HTR-8/SVneo (cell line): Measurements from ENCODE around the gene CAMK4.
"Not testable (repeated sequence)": the region's sequence is repeated elsewhere in the genome, so short reads cannot be mapped to it uniquely, and the experiment has no call there.

ENCODE experiments used
- DNase-seq: peaks from one replicate; pipeline ENCODE4 v3.0.0; 2011; ENCODE audit warnings: low spot score, mixed read lengths; ENCODE audit not compliant: insufficient read length
- FAIRE-seq: peaks from 2 replicates; lab custom pipeline; 2011; peaks lifted over from hg19 to GRCh38; lab: Jason Lieb, UNC

The CAMK4 gene

DNA sequence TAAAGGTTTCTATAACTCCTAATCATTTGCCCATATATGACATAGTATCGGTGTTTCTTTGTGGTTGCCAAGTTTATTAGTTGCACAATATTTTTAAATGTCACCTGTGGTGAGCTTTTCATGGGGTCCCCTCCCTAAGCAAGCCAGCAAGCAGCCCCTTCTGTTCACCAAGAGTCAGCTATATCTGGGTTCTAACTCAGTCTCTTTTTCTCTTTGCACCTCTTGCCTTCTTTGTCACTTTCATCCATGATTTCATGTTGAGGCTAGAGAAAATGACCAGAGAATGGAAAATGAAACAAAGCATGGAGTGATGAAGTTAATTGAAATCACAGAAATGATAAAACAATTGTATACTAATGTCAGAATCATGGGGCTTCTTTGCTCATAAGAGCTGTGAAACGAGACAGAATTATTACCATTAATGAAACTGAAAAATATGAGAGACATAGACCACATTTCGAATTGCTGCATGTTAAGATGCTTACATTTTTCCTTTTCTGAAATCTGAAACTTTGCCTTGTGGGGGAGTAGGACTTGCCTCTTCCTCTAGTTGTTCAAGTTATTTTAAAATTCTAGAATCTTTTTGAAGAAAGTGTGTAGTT lies 75.7 kb downstream of the CAMK4 start:
- FAIRE-seq (no peak), DNase-seq (no peak)

DNA sequence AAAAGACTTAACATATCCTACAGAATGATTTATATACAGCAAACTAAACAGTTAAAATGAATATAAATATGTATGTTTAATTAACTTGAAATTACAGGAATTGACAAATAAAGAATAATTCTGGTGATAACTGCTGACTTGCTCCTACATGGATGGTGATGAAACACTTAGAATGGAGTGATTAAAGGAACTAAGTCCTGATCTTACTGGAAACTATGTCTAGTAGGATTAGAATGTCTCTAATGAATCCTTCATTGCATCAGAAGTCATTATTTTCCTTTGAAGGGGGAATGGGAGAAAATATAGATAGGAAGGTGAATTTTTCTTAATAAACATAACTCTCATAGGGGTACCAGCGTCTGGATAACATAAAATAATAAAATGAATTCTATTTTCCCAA lies 77.1 kb downstream of the CAMK4 start:
- DNase-seq, result no peak
- no peak for FAIRE-seq

DNA sequence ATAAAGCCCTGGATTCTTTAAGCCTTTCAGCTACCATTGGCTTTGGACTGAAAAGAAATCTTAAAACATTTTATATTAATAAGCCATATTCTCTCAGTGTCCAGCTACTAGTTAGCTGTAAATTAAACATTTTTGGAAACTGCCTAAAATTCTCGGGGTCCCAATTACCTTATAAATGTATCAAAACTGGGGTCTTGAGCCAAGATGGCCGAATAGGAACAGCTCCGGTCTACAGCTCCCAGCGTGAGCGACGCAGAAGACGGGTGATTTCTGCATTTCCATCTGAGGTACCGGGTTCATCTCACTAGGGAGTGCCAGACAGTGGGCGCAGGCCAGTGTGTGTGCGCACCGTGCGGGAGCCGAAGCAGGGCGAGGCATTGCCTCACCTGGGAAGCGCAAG lies 77.9 kb downstream of the CAMK4 start:
- DNase-seq, FAIRE-seq: not testable (repeated sequence)

DNA sequence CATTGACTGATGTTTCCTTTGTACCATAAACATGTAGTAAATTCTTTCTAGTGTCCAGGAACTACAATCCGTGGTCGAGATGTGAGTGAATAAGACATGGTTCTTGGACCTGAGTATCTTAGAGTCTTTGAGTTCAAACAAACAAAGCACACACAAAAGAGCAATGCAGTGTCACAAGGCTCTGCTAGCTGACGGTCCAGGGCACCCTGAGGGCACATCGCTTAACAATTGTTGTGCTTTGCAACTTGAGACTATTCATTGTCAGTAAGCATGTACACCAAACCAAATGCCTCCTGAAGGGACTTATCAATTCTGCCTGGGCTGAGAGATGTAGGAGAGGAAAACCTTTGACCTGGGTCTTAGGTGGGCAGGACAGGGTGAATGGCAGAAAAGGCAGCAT lies 84.8 kb downstream of the CAMK4 start:
- FAIRE-seq (peak; percentile 38), DNase-seq (no peak)

DNA sequence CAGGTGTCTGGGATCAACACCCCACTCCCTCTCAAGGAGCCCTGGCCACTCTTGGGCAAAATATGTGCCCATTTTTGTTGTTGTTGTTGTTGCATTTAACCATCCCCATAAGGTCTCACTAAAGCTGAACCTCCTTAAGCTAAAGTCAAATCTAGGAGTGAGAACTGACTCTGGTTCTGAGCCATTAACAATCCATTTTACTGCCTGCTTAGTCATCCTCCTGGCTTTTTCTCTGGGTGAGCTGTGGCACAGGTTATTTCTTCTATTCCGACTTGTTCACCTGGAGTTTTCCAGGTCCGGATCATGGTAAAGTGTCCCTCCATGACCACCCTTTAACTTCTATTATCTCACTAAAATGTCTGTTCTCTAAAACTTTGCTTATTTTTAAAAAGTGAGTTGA lies 85.2 kb downstream of the CAMK4 start:
- DNase-seq, result no peak
- peak; percentile 62 for FAIRE-seq

DNA sequence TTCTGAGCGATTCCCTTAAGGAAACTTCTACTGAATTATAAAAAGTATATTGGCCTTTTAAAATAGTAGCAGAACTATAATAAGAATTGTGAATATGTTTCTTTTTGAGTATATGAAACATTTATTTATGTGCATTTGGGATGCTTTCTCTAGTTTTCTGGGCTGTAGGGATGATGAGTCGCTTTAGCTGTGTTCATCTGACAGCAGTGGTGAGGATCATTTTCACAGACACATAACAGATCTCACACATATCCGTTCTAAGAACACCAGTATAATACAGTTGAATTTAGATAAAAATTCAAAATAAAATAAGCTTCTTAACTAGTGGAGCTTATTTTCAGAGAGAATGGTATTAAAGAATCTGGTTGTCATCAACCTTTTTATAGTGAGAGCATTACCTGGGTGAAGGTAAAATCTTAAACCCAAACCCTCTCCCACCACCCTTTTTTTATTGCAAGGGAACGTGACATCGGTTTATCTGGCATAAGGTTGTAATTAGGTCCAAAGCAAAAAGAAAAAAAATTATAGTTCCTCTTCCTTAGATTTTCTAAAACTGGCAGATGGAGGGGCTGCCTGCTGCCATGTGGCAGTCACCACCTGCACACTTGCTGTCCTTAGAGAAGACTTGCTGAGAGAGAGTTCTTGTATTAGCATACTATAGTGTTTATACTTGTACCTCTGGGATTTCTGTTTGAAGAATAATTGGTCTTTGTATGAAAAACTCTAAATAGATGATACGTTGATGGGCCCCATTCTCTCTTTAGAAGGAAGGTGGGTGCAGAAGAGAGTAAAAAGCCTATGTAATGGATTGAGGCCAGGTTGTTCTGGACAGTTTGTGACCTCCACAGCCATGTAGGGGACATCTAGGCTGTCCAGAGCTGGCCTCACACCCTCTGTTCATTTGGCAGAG lies 86.8 kb downstream of the CAMK4 start:
- DNase-seq, result no peak
- FAIRE-seq, result no peak

DNA sequence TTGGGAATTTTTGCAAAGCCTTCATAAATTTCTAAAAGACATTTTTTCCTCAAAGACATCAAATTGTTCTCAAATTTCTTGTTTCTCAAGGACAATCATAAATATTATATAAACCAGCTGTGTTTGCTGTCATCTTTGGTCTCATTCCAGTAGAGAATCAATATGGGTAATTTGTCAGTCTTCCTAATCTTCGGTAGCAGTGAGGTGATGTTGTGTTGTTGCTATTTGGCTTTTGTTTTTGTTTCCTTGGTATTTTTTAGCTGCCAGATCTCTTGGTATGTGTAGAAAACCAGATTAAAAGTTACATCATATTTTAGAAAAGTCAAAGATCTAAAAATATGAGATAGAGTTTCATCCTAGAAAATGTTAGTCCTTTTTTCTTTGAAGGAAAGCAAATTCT lies 87.5 kb downstream of the CAMK4 start:
- no peak for DNase-seq
- FAIRE-seq, result no peak

DNA sequence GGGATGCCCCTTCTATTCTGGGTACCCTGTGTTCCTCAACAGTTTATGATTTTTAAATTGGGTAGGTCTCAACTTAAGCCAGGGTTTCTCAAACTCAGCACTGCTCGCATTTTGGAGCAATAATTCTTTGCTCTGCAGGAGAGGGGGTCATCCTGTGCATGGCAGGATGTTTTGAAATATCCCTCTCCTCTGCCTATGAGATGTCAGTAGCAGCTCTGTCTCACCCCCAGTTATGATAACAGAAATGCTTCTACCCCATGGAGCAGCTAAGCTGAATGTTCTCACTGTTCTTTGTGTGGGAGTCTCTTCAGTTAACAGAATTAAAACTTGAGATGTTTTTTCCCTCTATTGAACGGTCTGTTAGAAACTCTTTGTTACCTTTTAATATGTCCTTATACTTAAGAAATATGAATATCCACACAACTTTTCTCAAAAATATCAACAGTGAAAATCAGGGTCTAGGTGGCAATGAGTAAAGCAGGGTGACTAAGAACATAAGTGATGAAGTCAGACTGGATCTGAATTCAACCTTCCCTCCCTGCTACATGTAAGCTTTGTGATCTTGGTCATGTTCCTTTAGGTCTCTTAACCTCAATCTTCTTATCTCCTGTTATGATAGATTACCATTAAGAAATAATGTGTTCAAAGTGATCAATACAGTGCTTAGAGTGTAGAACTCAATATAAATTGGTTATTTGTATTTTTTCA lies 89.0 kb downstream of the CAMK4 start:
- FAIRE-seq, result no peak
- no peak for DNase-seq

DNA sequence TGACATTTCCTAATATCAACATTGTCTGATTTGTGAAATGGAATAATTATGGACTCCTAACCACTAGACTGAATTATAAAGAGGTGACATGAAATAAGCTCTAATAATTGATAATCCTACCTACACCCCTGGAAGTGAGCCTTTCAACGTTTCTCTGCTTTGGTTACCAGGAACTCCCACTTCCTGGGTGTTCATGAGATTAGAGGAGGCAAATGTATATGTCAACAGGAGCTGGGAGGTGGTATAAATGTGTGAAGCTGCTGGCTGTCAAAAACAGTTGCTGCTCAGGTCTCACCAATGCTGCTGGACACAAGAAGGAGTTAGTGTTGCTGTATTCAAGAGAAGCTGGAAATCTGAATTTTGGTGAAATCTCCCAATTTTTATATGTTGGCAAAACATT lies 96.8 kb downstream of the CAMK4 start:
- FAIRE-seq (no peak), DNase-seq (no peak)

DNA sequence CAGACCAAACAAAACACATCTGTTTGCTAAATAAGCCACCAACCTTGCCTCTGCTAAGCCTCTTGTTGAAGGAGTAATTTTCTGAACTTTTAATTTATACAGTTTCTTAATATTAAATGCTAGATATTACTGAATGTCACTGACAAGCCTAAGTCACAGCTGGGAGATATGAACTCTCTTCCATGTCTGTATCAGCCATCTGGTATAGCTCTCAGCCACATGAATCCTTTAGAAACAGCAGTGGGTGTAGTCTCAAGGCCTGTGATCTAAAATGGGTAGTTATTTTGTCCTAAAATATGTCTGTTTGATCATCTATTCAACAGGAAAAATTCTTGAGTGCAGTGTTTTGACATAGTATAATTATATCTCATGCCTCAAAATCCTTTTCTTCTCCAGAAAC lies 97.2 kb downstream of the CAMK4 start:
- FAIRE-seq, result no peak

DNA sequence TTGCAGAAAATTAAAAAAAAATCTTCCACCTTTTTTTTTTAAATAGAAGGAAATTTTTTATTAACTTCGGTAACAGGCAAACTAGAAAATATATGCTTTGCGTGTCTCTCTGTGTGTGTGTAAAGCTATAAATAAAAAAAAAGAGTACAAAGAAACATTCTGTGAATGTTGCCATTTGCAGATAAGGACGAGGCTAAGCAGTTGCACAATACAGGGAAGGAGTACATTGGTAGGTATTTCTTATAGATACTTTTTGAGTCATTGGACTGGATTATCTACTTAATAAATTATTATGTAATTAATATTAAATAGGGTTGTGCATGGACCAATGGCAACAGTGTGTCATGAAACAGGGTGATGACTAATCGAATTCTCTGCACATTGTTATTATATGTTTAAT lies 102.4 kb downstream of the CAMK4 start:
- DNase-seq (no peak), FAIRE-seq (no peak)

More for the DNA sequence above, 97.2 kb downstream of the CAMK4 start:
- DNase-seq, result no peak

DNA sequence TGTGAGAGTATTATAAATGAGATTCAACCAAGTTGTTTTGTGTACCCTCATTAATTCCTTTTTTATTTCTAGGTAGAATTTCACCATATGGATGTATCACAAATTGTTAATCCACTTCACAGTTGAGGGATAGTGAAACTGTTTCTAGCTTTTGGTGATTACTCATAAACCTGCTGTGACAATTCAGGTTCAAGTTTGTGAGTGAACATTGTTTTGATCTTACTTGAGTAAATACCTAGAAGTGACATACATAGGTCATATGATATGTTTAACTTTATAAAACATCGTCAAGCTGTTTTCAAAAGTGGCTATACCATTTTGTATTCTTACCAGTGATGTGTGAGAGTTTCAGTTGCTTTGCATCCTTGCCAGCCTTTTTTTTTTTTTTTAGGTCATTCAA lies 112.9 kb downstream of the CAMK4 start:
- FAIRE-seq, result no peak
- DNase-seq, result no peak

DNA sequence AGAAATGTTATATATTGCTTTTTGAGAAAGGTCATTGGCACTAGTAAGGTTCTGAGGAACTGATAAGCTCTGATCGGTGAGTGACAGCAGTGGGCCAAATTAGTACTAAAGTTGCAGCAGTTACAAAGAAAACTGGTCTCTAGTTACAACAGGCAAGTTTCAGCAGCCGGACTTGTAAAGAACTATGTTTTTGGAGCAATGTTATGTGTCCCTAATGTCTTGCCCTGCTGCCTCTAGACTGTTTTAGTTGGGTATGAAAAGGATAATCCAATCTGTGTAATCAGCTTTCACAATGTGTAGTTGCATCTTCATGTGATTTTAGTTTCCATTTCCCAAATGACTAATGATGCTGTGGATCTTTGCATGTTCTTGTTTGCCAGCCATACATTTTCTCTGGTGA lies 113.5 kb downstream of the CAMK4 start:
- DNase-seq, result no peak
- no peak for FAIRE-seq

DNA sequence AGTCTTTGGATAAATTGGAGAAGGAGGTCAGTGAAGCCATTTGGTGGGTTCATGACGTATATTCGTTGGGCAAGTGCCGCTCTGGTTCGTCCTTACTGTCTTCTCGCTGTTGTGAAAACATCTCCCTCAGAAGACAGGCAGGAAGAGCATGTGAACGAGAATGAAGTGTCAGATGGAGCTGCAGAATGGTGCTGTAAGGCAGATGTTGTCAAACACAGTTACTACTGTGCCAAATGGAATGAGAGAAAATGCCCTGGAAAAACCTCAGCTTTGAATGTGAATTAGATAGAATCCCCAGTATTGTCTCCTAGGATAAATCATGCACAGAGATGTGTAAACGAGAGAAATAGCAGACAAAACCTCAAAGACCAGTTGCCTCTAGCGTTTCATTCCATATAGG lies 121.5 kb downstream of the CAMK4 start:
- FAIRE-seq, result no peak
- no peak for DNase-seq

DNA sequence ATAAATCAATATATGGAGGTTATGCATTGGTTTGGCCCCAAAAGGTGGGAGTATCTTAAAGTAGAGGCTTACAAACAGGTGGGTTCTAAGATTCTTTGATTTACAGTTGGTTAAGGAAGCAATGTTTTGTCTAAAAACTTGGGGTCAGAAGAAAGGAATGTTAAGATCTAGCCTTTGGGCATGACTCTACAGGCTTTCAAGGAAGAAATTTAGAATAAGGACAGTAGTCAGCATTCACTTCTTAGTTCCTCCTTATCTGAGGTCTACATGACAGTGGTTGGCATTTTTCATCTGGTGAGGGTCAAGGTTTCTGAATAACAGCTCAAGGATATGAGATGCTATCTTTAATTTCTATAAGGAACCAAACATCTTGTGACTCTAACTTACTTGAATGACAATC lies 122.8 kb downstream of the CAMK4 start:
- no peak for FAIRE-seq
- DNase-seq, result no peak

DNA sequence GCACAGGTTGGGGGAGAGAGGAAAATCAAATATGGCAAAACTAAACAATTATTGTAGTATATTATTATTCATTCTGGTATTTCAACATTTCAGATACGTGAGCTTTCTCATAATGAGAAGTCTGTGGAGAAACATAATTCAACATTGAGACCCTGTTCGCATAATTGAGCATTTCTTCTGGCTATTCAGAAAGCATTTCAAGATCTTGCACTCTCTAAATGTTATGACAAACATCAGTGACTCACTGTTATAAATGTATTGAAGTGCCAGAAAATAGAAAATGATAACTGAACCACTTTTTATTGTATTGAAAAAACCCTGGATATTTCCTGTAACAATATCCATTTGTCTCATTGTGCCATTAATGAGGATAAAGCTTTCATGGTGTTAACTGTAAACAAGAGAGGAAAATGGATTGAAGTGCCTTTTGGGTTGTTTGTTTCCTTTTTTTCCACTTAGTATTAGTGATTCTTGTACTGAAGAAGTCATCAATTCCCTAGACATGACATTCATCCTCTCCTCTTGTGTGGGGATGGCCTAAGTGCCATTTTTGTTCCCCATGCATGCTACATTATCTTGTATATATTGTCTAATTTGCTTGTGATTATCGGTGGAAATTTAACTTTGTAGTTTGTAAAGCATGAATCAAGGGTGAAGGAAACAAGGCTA lies 124.6 kb downstream of the CAMK4 start:
- peak; percentile 20 for FAIRE-seq
- DNase-seq, result no peak

DNA sequence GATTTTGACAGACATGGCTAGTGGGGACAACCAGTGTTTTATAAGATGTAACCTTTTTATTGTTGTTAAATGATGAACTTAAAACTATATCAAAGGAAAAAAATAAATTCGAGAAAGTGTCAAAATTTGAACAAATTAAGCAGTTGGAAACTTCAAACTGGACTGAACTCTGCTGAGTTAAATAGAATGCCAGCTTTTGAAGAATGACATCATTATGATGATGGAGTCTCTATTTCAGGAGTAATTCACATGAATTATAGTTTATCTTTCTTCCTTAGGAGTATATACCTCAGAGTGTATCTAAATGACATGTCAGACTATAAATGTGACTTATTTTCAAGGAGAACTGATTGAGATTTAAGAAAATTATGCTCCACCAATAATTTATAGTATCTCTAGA lies 125.2 kb downstream of the CAMK4 start:
- FAIRE-seq (no peak), DNase-seq (no peak)

DNA sequence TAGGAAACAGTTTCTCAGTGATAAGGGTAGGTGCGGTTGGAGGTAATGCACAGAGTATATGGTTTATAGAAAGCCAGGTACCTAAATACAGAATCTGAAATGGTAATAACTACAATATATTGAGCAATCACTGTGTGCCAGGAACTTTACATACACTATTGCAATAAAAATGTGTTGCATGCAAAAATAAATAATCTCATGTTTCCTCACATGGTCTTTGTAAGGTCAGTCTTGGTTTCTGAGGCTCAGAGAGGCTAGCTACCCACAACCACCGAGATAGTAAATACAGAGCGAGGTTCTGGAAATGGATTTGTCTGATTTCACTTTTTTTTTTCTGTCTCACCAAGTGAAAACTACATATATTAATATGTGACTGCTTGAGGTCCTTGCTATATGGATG lies 128.9 kb downstream of the CAMK4 start:
- DNase-seq, result no peak
- FAIRE-seq, result no peak

DNA sequence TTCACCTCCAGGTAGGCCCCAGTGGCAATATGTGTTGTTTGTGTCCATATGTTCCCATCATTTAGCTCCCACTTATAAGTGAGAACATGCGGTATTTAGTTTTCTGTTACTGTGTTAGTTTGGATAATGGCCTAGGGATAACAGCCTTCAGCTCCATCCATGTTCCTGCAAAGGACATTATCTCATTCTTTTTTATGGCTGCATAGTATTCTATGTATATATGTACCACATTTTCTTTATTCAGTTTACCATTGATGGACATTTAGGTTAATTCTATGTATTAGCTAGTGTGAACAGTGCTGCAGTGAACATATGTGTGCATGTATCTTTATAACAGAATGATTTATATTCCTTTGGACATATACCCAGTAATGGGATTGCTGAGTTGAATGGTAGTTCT lies 134.5 kb downstream of the CAMK4 start:
- not testable (repeated sequence) for FAIRE-seq, DNase-seq

DNA sequence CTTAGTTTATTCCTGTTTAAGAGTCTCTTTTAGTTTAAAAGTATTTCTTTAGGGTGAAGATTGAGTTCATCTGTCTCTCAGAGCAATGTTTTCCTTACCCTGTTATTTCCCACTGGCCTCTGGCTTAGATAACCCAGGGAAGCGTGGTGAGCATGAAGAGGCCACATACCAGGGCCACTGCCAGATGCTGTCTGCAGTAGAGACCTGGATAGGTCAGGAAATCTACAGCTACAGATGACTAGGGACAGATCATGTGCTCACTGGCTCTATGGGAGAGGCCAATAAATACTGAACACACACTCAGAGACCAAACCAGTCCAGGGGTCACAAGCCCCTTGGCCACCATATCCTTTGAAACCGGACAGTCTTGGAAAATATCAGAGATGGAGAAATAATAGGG lies 136.0 kb downstream of the CAMK4 start:
- no peak for DNase-seq
- no peak for FAIRE-seq

DNA sequence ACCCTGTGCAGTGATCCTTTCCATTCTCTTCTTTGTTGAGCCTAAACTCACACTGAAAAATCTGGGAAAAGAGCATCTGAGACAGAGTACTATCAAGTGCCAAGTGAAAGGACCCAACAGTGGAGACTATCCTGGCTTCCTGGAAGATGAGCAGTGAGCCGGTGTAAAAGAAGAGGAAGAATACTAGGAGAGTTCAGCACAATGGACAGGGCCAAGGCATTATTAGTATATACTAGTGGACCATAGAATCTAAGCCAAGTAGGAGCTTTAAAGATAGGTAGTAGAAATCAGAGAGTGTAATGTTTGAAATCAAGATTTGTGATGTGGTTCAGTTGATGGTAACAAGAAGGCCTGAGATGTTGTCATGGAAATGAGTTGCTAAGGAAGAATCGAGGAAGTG lies 140.8 kb downstream of the CAMK4 start:
- no peak for DNase-seq
- peak; percentile 38 for FAIRE-seq
